Esophagus muscularis mucosa (tissue), 3 donors: ENCODE results near the gene HEPN1.

ENCODE experiments used
- CTCF ChIP-seq, 3 experiments: fragments of 200-600 bp in 2 of 3; fragments of 450-650 bp in 1 of 3; sonication (generic) in 2 of 3; IDR thresholded peaks; one replicate each; pipeline ENCODE4 v1.5.1; 2017 to 2019; ENCODE audit warnings: antibody characterized with exemption in 3 of 3, mild to moderate bottlenecking in 2 of 3, moderate library complexity in 1 of 3
- EP300 ChIP-seq: sonication (generic); formaldehyde crosslinking; IDR thresholded peaks from one replicate; pipeline ENCODE4 v1.6.1; 2017; ENCODE audit warnings: antibody characterized with exemption

GRCh38 chr11:124942466-124943253 lies 23.6 kb downstream of the HEPN1 start:
- no peak for TF ChIP-seq EP300
- TF ChIP-seq CTCF (IDR thresholded peaks at IDR 0.05): no peak
